SU-DHL-6 (cell line): Measurements from ENCODE around the gene LUC7L.

Experiments
- CTCF ChIP-seq: fragments of 200-600 bp; sonication (generic); IDR thresholded peaks from one replicate; pipeline ENCODE4 v1.5.1; 2017; ENCODE audit warnings: antibody characterized with exemption, mild to moderate bottlenecking, low read length, moderate library complexity; ENCODE audit not compliant: insufficient read depth, poor library complexity, severe bottlenecking
- EZH2phosphoT487 ChIP-seq: fragments of 200-600 bp; sonication (generic), shearing (Covaris generic); conservative IDR thresholded peaks from 2 replicates; pipeline ENCODE4 v1.6.1; 2018; ENCODE audit warnings: mild to moderate bottlenecking, antibody characterized with exemption, low read length, moderate library complexity, mixed read lengths

- TF ChIP-seq CTCF: no peak
- TF ChIP-seq EZH2phosphoT487: no peak
Observed at GRCh38 chr16:177981-178667, 51.1 kb downstream of the LUC7L start.
